Nephron (organoid): ENCODE data around the gene ABCB1.

Experiments used
- H3K27ac Mint-ChIP-seq, 3 experiments: 2 replicates each; pipeline ENCODE4 v1.8.0; 2020; ENCODE audit warnings: mixed read lengths in 3 of 3, mild to moderate bottlenecking in 2 of 3, moderate library complexity in 1 of 3
- H3K27me3 Mint-ChIP-seq: 2 replicates; pipeline ENCODE4 v1.8.0; 2021; ENCODE audit warnings: low read depth, mild to moderate bottlenecking, moderate library complexity, mixed read lengths
- H3K36me3 Mint-ChIP-seq: 2 replicates; pipeline ENCODE4 v1.8.0; 2020; ENCODE audit warnings: low read depth, mixed read lengths
- H3K4me1 Mint-ChIP-seq: 2 replicates; pipeline ENCODE4 v1.8.0; 2020; ENCODE audit warnings: mixed read lengths
- H3K4me3 Mint-ChIP-seq, 3 experiments: 2 replicates each; pipeline ENCODE4 v1.8.0; 2020; ENCODE audit warnings: mild to moderate bottlenecking in 3 of 3, mixed read lengths in 3 of 3, moderate library complexity in 2 of 3
- H3K9me3 Mint-ChIP-seq: 2 replicates; pipeline ENCODE4 v1.8.0; 2020; ENCODE audit warnings: mixed read lengths
- CTCF ChIP-seq, 3 experiments: fragments of 200-600 bp; sonication (generic); IDR thresholded peaks; one replicate each; pipeline ENCODE4 v1.5.0; 2021; ENCODE audit warnings: antibody characterized with exemption in 3 of 3; ENCODE audit not compliant: unreplicated experiment in 3 of 3

The ABCB1 gene

GRCh38 chr7:87627634-87627994 is 26.9 kb upstream of the ABCB1 start:
- Mint-ChIP-seq H3K4me3 (peak overlapping the region; percentile 87 to 92 (median 88)), H3K36me3 (no peaks in the 10 kb centered on the region), H3K27ac (no peak overlapping the region), H3K9me3 (no peaks in the 10 kb centered on the region), H3K4me1 (no peaks in the 10 kb centered on the region), H3K27me3 (peaks cover 32% of the 10 kb centered on the region)
- no peak for TF ChIP-seq CTCF (IDR thresholded peaks at IDR 0.05; ENCODE audit: unreplicated experiment in 3 of 3)

GRCh38 chr7:87625101-87625500 is 24.4 kb upstream of the ABCB1 start:
- Mint-ChIP-seq H3K27me3 (peaks cover 28% of the 10 kb centered on the region), H3K27ac (no peak overlapping the region)
- TF ChIP-seq CTCF (IDR thresholded peaks at IDR 0.05; ENCODE audit: unreplicated experiment in 3 of 3), result no peak

GRCh38 chr7:87624628-87625027 is 23.9 kb upstream of the ABCB1 start:
- no peak overlapping the region for H3K27ac Mint-ChIP-seq
- H3K36me3 Mint-ChIP-seq, result no peaks in the 10 kb centered on the region
- H3K9me3 Mint-ChIP-seq, result no peaks in the 10 kb centered on the region
- H3K4me3 Mint-ChIP-seq, result no peak overlapping the region
- peaks cover 24% of the 10 kb centered on the region for H3K27me3 Mint-ChIP-seq
- no peaks in the 10 kb centered on the region for H3K4me1 Mint-ChIP-seq
- no peak for TF ChIP-seq CTCF (IDR thresholded peaks at IDR 0.05; ENCODE audit: unreplicated experiment in 3 of 3)

More at GRCh38 chr7:87625101-87625500, 24.4 kb upstream of the ABCB1 start:
- H3K9me3 Mint-ChIP-seq, result no peaks in the 10 kb centered on the region
- H3K36me3 Mint-ChIP-seq, result no peaks in the 10 kb centered on the region
- H3K4me3 Mint-ChIP-seq, result no peak overlapping the region
- no peaks in the 10 kb centered on the region for H3K4me1 Mint-ChIP-seq

GRCh38 chr7:87615197-87615596 is 14.5 kb upstream of the ABCB1 start:
- Mint-ChIP-seq H3K27me3 (no peaks in the 10 kb centered on the region), H3K27ac (no peak overlapping the region), H3K9me3 (no peaks in the 10 kb centered on the region), H3K36me3 (no peaks in the 10 kb centered on the region), H3K4me1 (no peaks in the 10 kb centered on the region), H3K4me3 (no peak overlapping the region)
- TF ChIP-seq CTCF (IDR thresholded peaks at IDR 0.05; ENCODE audit: unreplicated experiment in 3 of 3), result no peak

- H3K36me3 Mint-ChIP-seq, result no peaks in the 10 kb centered on the region
- no peaks in the 10 kb centered on the region for H3K4me1 Mint-ChIP-seq
- no peak for TF ChIP-seq CTCF (IDR thresholded peaks at IDR 0.05; ENCODE audit: unreplicated experiment in 3 of 3)
- peaks cover 4% of the 10 kb centered on the region for H3K27me3 Mint-ChIP-seq
- no peak overlapping the region for H3K27ac Mint-ChIP-seq
- no peak overlapping the region for H3K4me3 Mint-ChIP-seq
- H3K9me3 Mint-ChIP-seq, result no peaks in the 10 kb centered on the region
These were observed 9.2 kb upstream of the ABCB1 start for GRCh38 chr7:87609916-87610315.

- Mint-ChIP-seq H3K4me1 (no peaks in the 10 kb centered on the region), H3K36me3 (no peaks in the 10 kb centered on the region), H3K9me3 (no peaks in the 10 kb centered on the region), H3K27me3 (peaks cover 16% of the 10 kb centered on the region), H3K27ac (no peak overlapping the region), H3K4me3 (no peak overlapping the region)
- TF ChIP-seq CTCF (IDR thresholded peaks at IDR 0.05; ENCODE audit: unreplicated experiment in 3 of 3), result no peak
These were observed 7.7 kb upstream of the ABCB1 start for GRCh38 chr7:87608431-87608830.
